Liver (tissue), 9 donors: ENCODE results near the gene TRIM15. TPM values are rescaled to one million over a fixed set of nuclear protein-coding genes. Genes with fewer than 3 reads are reported as not detected.

Experiments
- DNase-seq: peaks from one replicate; pipeline ENCODE4 v3.0.0-alpha.2; 2017; ENCODE audit warnings: low spot score
- H3K27ac ChIP-seq, 2 donors: one replicate each; pipeline ENCODE4 v1.7.0; 2013; ENCODE audit warnings: inconsistent platforms in 2 of 2, low read length in 2 of 2, control low read depth in 1 of 2, low read depth in 1 of 2, mild to moderate bottlenecking in 1 of 2
- H3K27me3 ChIP-seq, 4 donors: one replicate each; pipeline versions ENCODE4 v1.6.1 to v1.7.0; 2013; ENCODE audit warnings: low read length in 3 of 4, inconsistent platforms in 1 of 4, mild to moderate bottlenecking in 1 of 4, moderate library complexity in 1 of 4; ENCODE audit not compliant: control insufficient read depth in 4 of 4, insufficient read depth in 4 of 4
- H3K36me3 ChIP-seq, 4 donors: one replicate each; pipeline versions ENCODE4 v1.6.1 to v1.7.0; 2013; ENCODE audit warnings: low read length in 3 of 4, mild to moderate bottlenecking in 3 of 4, low read depth in 1 of 4, moderate library complexity in 1 of 4; ENCODE audit not compliant: control insufficient read depth in 4 of 4, insufficient read depth in 3 of 4
- H3K4me1 ChIP-seq, 4 donors: one replicate each; pipeline versions ENCODE4 v1.6.1 to v1.7.0; 2013; ENCODE audit warnings: low read length in 3 of 4, mild to moderate bottlenecking in 3 of 4, moderate library complexity in 1 of 4; ENCODE audit not compliant: control insufficient read depth in 4 of 4, insufficient read depth in 4 of 4
- H3K4me3 ChIP-seq, 3 donors: one replicate each; pipeline versions ENCODE4 v1.6.1 to v1.7.0; 2013; ENCODE audit warnings: low read length in 3 of 3, control low read depth in 1 of 3, low read depth in 1 of 3, mild to moderate bottlenecking in 1 of 3
- H3K9ac ChIP-seq, 2 donors: one replicate each; pipeline ENCODE4 v1.7.0; 2013; ENCODE audit warnings: low read length in 2 of 2, mild to moderate bottlenecking in 2 of 2, moderate library complexity in 2 of 2, control low read depth in 1 of 2, low read depth in 1 of 2
- H3K9me3 ChIP-seq, 4 donors: one replicate each; pipeline versions ENCODE4 v1.6.1 to v1.7.0; 2013; ENCODE audit warnings: low read length in 3 of 4; ENCODE audit not compliant: control insufficient read depth in 4 of 4
- ATF3 ChIP-seq: IDR thresholded peaks from 2 replicates; pipeline ENCODE4 v1.6.1; 2016; ENCODE audit warnings: antibody characterized with exemption
- EGR1 ChIP-seq, 2 donors: IDR thresholded peaks; 2 replicates each; pipeline ENCODE4 v1.6.1; 2016 to 2018; ENCODE audit warnings: antibody characterized with exemption in 2 of 2, low read depth in 2 of 2
- FOXA1 ChIP-seq: IDR thresholded peaks from 2 replicates; pipeline ENCODE4 v1.6.1; 2016; ENCODE audit warnings: antibody characterized with exemption
- FOXA2 ChIP-seq: IDR thresholded peaks from 2 replicates; pipeline ENCODE4 v1.6.1; 2016; ENCODE audit warnings: antibody characterized with exemption
- GABPA ChIP-seq, 2 donors: IDR thresholded peaks in 1 of 2; conservative IDR thresholded peaks in 1 of 2; 2 replicates each; pipeline ENCODE4 v1.6.1; 2016; ENCODE audit warnings: antibody characterized with exemption in 2 of 2, mild to moderate bottlenecking in 1 of 2, moderate library complexity in 1 of 2
- HNF4A ChIP-seq, 2 donors: conservative IDR thresholded peaks; 2 replicates each; pipeline ENCODE4 v1.6.1; 2016; ENCODE audit warnings: antibody characterized with exemption in 2 of 2, mild to moderate bottlenecking in 2 of 2
- HNF4G ChIP-seq: IDR thresholded peaks from 2 replicates; pipeline ENCODE4 v1.6.1; 2016; ENCODE audit warnings: antibody characterized with exemption
- JUND ChIP-seq, 2 donors: IDR thresholded peaks; 2 replicates each; pipeline ENCODE4 v1.6.1; 2016; ENCODE audit warnings: antibody characterized with exemption in 2 of 2
- MAX ChIP-seq: IDR thresholded peaks from 2 replicates; pipeline ENCODE4 v1.6.1; 2016; ENCODE audit warnings: antibody characterized with exemption
- NR2F2 ChIP-seq: IDR thresholded peaks from 2 replicates; pipeline ENCODE4 v1.6.1; 2016; ENCODE audit warnings: antibody characterized with exemption
- RAD21 ChIP-seq, 2 donors: IDR thresholded peaks; 2 replicates each; pipeline ENCODE4 v1.6.1; 2016; ENCODE audit warnings: antibody characterized with exemption in 2 of 2, mild to moderate bottlenecking in 2 of 2
- REST ChIP-seq: IDR thresholded peaks from 2 replicates; pipeline ENCODE4 v1.6.1; 2016; ENCODE audit warnings: antibody characterized with exemption, mild to moderate bottlenecking
- RXRA ChIP-seq, 2 donors: IDR thresholded peaks; 2 replicates each; pipeline ENCODE4 v1.6.1; 2017 to 2018; ENCODE audit warnings: antibody characterized with exemption in 2 of 2, mild to moderate bottlenecking in 1 of 2
- SP1 ChIP-seq: IDR thresholded peaks from 2 replicates; pipeline ENCODE4 v1.6.1; 2018; ENCODE audit warnings: antibody characterized with exemption, mild to moderate bottlenecking
- TAF1 ChIP-seq: conservative IDR thresholded peaks from 2 replicates; pipeline ENCODE4 v1.6.1; 2016; ENCODE audit warnings: antibody characterized with exemption, mild to moderate bottlenecking
- YY1 ChIP-seq: IDR thresholded peaks from 2 replicates; pipeline ENCODE4 v1.6.1; 2016; ENCODE audit warnings: antibody characterized with exemption, mild to moderate bottlenecking
- ZBTB33 ChIP-seq: IDR thresholded peaks from 2 replicates; pipeline ENCODE4 v1.6.1; 2016; ENCODE audit warnings: antibody characterized with exemption
- WGBS: extraction: QIAGEN DNeasy Blood & Tissue Kit; methylation state at CpG from one replicate; pipeline ENCODE4 v1.1.7; 2013; 5-methylcytosine and 5-hydroxymethylcytosine counted together
- polyA plus RNA-seq, 2 donors: library from polyadenylated mRNA; stranded (reverse) in 1 of 2; unstranded in 1 of 2; fragments of 200-250 nt in 1 of 2; fragments of >200 nt in 1 of 2; fragmentation: Nextera tagmentation in 1 of 2; extraction: Ambion mirVana in 1 of 2; gene quantifications; one replicate each; pipeline versions ENCODE4 v1.2.1 to v1.2.3, GENCODE V29; 2013 to 2015
- total RNA-seq, 2 donors: library from RNA; depleted of rRNA; stranded (reverse); fragments of >200 nt; gene quantifications; one replicate each; pipeline ENCODE4 v1.2.3, GENCODE V29; 2014
- TF ChIP-seq, protein P1 (sequence below): fragments of 150-350 bp; IDR thresholded peaks from 2 replicates; pipeline ENCODE4 v1.5.1; 2017; ENCODE audit warnings: improper control_type of control experiment, low read depth, low read length; ENCODE audit not compliant: missing input control
- donor health status: healthy.
- donor health status: healthy.
- donor health status: healthy.
- donor health status: healthy.
- donor health status: healthy.

TRIM15 gene
- total and polyA plus RNA-seq, 4 donors, result 1.6 to 2.8 (median 1.9) TPM

DNA sequence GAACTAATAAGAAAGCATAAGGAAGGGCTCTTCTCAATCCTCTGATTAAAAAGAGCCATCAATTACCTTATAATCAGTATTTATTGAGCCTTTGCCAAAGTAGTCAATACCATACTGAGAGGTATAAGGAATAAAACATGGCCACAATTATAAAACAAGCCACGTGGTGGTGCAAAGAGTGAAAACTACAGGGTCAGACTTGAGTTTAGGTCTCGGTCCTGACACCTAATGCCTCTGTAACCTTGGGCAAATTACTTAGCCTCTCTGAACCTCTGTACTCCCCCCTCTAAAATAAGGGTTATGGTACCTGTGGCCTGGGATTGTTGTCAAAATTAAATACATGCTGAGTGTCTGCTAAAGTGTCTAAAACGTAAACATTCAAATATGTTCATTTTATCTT, 14.1 kb upstream of the TRIM15 start:
- H3K36me3 ChIP-seq, result no peaks in the 10 kb centered on the region
- H3K4me1 ChIP-seq, result peaks cover 0 to 2% (median 0%) of the 10 kb centered on the region in 4 donors
- H3K4me3 ChIP-seq, result no peak overlapping the region
- DNase-seq, result no peak
- 55% methylated on average over 3 of the region's 3 CpGs for WGBS
- peaks cover 0 to 2% (median 0%) of the 10 kb centered on the region in 4 donors for H3K27me3 ChIP-seq
- H3K9me3 ChIP-seq, result no peaks in the 10 kb centered on the region
- TF ChIP-seq FOXA2 (no peak), NR2F2 (no peak), SP1 (no peak), HNF4G (no peak), ZBTB33 (no peak), YY1 (no peak), REST (no peak), FOXA1 (no peak)
- TF ChIP-seq, protein P1, sequence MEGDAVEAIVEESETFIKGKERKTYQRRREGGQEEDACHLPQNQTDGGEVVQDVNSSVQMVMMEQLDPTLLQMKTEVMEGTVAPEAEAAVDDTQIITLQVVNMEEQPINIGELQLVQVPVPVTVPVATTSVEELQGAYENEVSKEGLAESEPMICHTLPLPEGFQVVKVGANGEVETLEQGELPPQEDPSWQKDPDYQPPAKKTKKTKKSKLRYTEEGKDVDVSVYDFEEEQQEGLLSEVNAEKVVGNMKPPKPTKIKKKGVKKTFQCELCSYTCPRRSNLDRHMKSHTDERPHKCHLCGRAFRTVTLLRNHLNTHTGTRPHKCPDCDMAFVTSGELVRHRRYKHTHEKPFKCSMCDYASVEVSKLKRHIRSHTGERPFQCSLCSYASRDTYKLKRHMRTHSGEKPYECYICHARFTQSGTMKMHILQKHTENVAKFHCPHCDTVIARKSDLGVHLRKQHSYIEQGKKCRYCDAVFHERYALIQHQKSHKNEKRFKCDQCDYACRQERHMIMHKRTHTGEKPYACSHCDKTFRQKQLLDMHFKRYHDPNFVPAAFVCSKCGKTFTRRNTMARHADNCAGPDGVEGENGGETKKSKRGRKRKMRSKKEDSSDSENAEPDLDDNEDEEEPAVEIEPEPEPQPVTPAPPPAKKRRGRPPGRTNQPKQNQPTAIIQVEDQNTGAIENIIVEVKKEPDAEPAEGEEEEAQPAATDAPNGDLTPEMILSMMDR, result no peak
- no peak overlapping the region for H3K27ac ChIP-seq
- H3K9ac ChIP-seq, result no peak overlapping the region

DNA sequence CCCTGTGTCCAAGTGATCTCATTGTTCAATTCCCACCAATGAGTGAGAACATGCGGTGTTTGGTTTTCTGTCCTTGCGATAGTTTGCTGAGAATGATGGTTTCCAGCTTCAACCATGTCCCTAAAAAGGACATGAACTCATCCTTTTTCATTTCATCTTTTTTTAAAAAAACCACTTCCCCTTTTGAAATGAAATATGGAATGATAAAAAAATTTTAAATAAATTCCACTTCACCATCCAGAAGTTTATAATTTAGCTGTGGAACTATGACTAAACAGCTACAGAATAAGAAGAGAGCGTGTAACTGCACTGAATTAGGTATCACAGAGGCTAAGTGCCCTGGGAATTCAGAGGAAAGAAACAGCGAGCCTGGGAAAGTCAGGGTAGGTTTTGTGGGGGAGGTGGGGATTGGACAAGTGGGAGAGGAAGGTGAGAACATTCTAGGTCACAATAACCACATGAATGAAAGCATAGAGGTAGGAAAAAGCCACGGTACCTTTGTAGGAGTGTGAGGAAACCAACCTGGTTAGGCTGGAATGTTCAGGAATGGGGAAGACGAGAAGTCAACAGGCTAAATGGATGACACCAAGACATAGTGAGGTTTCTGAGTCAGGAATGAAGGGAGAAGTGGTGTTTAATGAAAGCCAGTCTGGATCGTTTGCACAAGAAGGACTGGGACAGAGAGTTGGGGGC, 13.3 kb upstream of the TRIM15 start:
- no peaks in the 10 kb centered on the region for H3K9me3 ChIP-seq
- H3K4me1 ChIP-seq, result peaks cover 0 to 10% (median 6%) of the 10 kb centered on the region in 4 donors
- no peak overlapping the region for H3K9ac ChIP-seq
- H3K27me3 ChIP-seq, result no peaks in the 10 kb centered on the region
- no peak for DNase-seq
- no peak overlapping the region for H3K27ac ChIP-seq
- WGBS, result 81% methylated on average over 7 of the region's 7 CpGs
- H3K36me3 ChIP-seq, result no peaks in the 10 kb centered on the region
- H3K4me3 ChIP-seq, result no peak overlapping the region
- TF ChIP-seq SP1 (no peak), JUND (IDR thresholded peaks at IDR 0.05) (no peak), ATF3 (no peak), MAX (no peak), RAD21 (IDR thresholded peaks at IDR 0.05) (no peak), GABPA (IDR thresholded peaks at IDR 0.05 in 1 of 2, conservative IDR thresholded peaks at IDR 0.05 in 1 of 2) (no peak), HNF4A (conservative IDR thresholded peaks at IDR 0.05) (no peak), YY1 (no peak), TAF1 (no peak), RXRA (IDR thresholded peaks at IDR 0.05) (no peak), NR2F2 (no peak), REST (no peak), EGR1 (IDR thresholded peaks at IDR 0.05; ENCODE audit: low read depth in 2 of 2) (no peak), HNF4G (no peak), FOXA1 (no peak)
- TF ChIP-seq, protein P1, result no peak
